Measurements from ENCODE around the gene ANKRD13D.

Gene ANKRD13D

GRCh38 chr11:67309661-67310061 is 20.6 kb downstream of the ANKRD13D start:
- DNase-seq (ENCODE audit: low spot score) = no peak
- TF ChIP-seq CTCF (IDR thresholded peaks at IDR 0.05; ENCODE audit: extremely low read depth, insufficient read depth, missing control alignments) = no peak
- in situ Hi-C loops (cut with MboI; ENCODE audit: low pct_unique_long_range_greater_than_20kb, low sequenced_read_pairs, unreplicated experiment) = no loop called here

DNA sequence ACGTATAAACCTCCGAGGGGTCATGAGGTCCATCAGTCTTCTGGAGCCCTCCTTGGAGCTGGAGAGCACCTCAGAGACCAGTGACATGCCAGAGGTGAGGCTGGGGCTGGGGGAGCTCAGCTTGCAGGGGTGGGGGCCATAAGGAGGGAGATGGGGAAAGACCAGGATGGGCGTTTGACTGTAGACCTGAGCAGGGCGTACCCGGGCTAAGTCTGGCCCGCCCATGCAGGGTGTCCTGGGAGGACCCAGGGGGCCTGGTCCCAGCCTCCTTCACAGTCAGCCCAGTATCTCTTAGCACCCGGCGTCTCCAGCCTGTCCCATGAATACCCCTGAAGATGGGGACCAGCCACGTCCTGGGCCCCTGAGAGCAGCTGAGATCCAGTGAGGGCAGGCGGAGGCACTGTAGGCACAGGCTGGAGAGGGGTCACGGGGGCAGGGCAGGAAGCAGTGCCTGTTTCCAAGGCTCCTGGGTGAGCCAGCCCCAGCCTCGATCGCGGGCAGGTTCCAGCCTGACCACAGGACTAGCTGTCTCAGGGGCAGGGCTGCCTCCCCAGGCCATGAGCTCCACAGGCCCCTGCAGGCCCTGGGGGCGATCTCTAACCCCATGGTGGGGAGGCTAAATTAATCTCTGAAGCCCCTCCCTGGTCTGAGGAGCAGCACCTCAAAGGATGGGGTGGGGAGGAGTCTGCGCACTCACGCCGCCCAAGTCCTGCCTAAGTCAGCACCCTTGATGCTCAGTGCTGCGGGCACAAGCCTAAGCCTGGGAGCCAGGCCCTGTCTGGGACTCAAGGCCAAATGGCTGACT is 21.3 kb downstream of the ANKRD13D start:
- in situ Hi-C loops (cut with MboI; ENCODE audit: low pct_unique_long_range_greater_than_20kb, low sequenced_read_pairs, unreplicated experiment) = no loop called here
- no peak for DNase-seq (ENCODE audit: low spot score)
- no peak for TF ChIP-seq CTCF (IDR thresholded peaks at IDR 0.05; ENCODE audit: extremely low read depth, insufficient read depth, missing control alignments)

DNA sequence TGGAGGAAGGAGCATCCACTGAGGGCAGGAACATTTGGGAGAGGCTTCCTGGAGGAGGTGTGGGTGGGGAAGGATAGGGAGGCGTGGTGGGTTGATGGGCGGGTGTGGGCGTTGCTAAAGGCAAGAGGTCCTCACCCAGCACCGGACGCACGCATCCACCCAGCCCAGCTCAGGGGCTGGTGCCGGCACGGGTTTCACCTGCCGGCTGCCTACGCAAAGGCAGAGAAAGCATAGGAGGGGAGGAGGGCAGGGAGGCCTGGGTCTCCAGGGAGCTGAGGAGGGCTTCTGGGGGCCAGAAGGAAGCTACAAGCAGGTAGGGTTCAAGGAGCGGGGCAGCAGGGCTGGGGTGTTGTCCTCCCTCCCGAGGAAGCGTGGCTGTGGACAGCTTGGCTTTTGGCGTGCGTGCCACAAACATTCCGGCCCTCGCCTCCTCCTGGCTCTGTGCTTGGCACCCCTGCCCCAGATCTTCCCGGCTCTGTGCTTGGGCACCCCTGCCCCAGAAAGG is 22.0 kb downstream of the ANKRD13D start:
- DNase-seq (ENCODE audit: low spot score) = no peak
- in situ Hi-C loops (cut with MboI; ENCODE audit: low pct_unique_long_range_greater_than_20kb, low sequenced_read_pairs, unreplicated experiment) = no loop called here
- TF ChIP-seq CTCF (IDR thresholded peaks at IDR 0.05; ENCODE audit: extremely low read depth, insufficient read depth, missing control alignments) = no peak

DNA sequence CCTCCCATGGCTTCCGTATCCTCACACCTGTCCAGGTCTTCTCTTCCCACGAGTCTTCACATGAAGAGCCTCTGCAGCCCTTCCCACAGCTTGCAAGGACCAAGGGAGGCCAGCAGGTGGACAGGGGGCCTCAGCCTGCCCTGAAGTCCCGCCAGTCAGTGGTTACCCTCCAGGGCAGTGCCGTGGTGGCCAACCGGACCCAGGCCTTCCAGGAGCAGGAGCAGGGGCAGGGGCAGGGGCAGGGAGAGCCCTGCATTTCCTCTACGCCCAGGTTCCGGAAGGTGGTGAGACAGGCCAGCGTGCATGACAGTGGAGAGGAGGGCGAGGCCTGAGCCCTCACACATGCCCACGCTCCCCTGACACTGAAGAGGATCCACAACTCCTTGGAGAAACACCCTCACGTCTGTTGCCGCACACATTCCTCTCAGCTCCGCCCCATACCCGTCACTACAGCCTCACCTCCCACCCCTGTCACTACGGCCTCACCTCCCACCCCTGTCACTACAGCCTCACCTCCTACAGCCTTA is 22.5 kb downstream of the ANKRD13D start:
- in situ Hi-C loops (cut with MboI; ENCODE audit: low pct_unique_long_range_greater_than_20kb, low sequenced_read_pairs, unreplicated experiment) = no loop called here
- no peak for TF ChIP-seq CTCF (IDR thresholded peaks at IDR 0.05; ENCODE audit: extremely low read depth, insufficient read depth, missing control alignments)
- DNase-seq (ENCODE audit: low spot score) = no peak

DNA sequence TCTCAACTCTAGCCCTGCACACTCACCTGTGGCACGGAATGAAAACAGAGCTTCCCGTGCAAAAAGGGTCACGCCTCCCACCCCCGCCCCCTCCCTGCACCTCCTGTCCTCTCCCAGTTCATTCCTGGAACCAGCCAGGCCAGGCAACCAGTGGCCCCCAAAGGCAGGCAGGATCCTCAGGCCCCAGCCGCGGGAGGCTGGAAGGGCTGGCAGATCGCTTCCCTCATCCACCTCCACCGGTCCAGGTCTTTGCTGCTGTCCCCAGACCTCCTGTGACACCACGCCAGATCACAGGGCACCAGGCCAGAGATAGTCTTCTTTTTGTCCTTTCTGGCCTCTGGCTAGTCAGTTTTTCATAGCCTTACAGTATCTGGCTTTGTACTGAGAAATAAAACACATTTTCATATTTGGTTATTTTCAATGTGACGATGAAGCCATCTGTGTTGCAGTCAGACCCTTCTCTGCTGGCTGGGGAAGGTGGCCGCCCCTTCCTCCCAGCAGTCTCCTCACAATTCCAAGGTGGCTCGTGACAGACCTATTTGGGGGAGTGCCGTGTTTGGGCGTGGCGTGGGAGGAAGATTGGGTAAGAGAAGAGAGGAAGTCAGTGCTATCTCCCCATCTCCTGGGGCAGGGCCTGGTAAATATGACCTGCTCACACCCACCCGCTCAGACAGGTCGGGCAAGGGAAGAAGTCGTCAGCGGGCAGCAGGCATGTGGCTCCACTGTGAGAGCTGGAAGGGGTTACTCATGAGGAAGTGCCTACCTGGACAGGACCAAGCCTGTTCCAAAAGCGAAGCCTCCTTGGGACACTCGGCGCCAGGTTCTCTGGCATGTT is 23.3 kb downstream of the ANKRD13D start:
- DNase-seq (ENCODE audit: low spot score) = no peak
- no peak for TF ChIP-seq CTCF (IDR thresholded peaks at IDR 0.05; ENCODE audit: extremely low read depth, insufficient read depth, missing control alignments)
- in situ Hi-C loops (cut with MboI; ENCODE audit: low pct_unique_long_range_greater_than_20kb, low sequenced_read_pairs, unreplicated experiment) = no loop called here

- no peak for TF ChIP-seq CTCF (IDR thresholded peaks at IDR 0.05; ENCODE audit: extremely low read depth, insufficient read depth, missing control alignments)
- DNase-seq (ENCODE audit: low spot score) = no peak
- in situ Hi-C loops (cut with MboI; ENCODE audit: low pct_unique_long_range_greater_than_20kb, low sequenced_read_pairs, unreplicated experiment) = no loop called here
Measured at GRCh38 chr11:67313125-67313890, 24.2 kb downstream of the ANKRD13D start.
